ENCODE data around the gene THOC5. TPM values are rescaled to one million over a fixed set of nuclear protein-coding genes. Genes with fewer than 3 reads are reported as not detected.
"Not testable (repeated sequence)": the region's sequence is repeated elsewhere in the genome, so short reads cannot be mapped to it uniquely, and the experiment has no call there.

THOC5 gene
- total RNA-seq, 1 donor from 2014 or later: 175 TPM

- peaks cover 2% of the 10 kb centered on the region for H3K27me3 Mint-ChIP-seq (ENCODE audit: unreplicated experiment)
- H3K27ac Mint-ChIP-seq (ENCODE audit: unreplicated experiment): no peak overlapping the region
- H3K4me1 Mint-ChIP-seq (ENCODE audit: low read depth, unreplicated experiment): peaks cover 2% of the 10 kb centered on the region
- no peaks in the 10 kb centered on the region for H3K9me3 Mint-ChIP-seq (ENCODE audit: unreplicated experiment)
- DNase-seq: no peak
- no peak for TF ChIP-seq CTCF (IDR thresholded peaks at IDR 0.05; ENCODE audit: partially characterized antibody, unreplicated experiment)
- H3K36me3 Mint-ChIP-seq (ENCODE audit: unreplicated experiment): peaks cover 14% of the 10 kb centered on the region
- no peak overlapping the region for H3K4me3 Mint-ChIP-seq (ENCODE audit: unreplicated experiment)
These were observed 6.3 kb upstream of the THOC5 start for GRCh38 chr22:29559853-29560252.

GRCh38 chr22:29559030-29559429, 5.5 kb upstream of the THOC5 start:
- H3K36me3 Mint-ChIP-seq (ENCODE audit: unreplicated experiment): peaks cover 11% of the 10 kb centered on the region
- H3K27ac Mint-ChIP-seq (ENCODE audit: unreplicated experiment): no peak overlapping the region
- TF ChIP-seq CTCF (IDR thresholded peaks at IDR 0.05; ENCODE audit: partially characterized antibody, unreplicated experiment): no peak
- H3K4me3 Mint-ChIP-seq (ENCODE audit: unreplicated experiment): no peak overlapping the region
- no peaks in the 10 kb centered on the region for H3K9me3 Mint-ChIP-seq (ENCODE audit: unreplicated experiment)
- DNase-seq: no peak
- H3K27me3 Mint-ChIP-seq (ENCODE audit: unreplicated experiment): peaks cover 2% of the 10 kb centered on the region
- H3K4me1 Mint-ChIP-seq (ENCODE audit: low read depth, unreplicated experiment): no peaks in the 10 kb centered on the region

- Mint-ChIP-seq H3K27me3 (ENCODE audit: unreplicated experiment) (peaks cover 3% of the 10 kb centered on the region), H3K4me1 (ENCODE audit: low read depth, unreplicated experiment) (peaks cover 2% of the 10 kb centered on the region), H3K4me3 (ENCODE audit: unreplicated experiment) (no peak overlapping the region), H3K36me3 (ENCODE audit: unreplicated experiment) (peaks cover 10% of the 10 kb centered on the region), H3K27ac (ENCODE audit: unreplicated experiment) (peak overlapping the region; percentile 79), H3K9me3 (ENCODE audit: unreplicated experiment) (peaks cover 4% of the 10 kb centered on the region)
- DNase-seq: no peak
- TF ChIP-seq CTCF (IDR thresholded peaks at IDR 0.05; ENCODE audit: partially characterized antibody, unreplicated experiment): no peak
These were observed 1.6 kb upstream of the THOC5 start for GRCh38 chr22:29555065-29555644.

- H3K27ac Mint-ChIP-seq (ENCODE audit: unreplicated experiment): peak overlapping the region; percentile 85
- H3K27me3 Mint-ChIP-seq (ENCODE audit: unreplicated experiment); H3K4me1 Mint-ChIP-seq (ENCODE audit: low read depth, unreplicated experiment); H3K9me3 Mint-ChIP-seq (ENCODE audit: unreplicated experiment): not testable (repeated sequence)
- peak overlapping the region; percentile 95 for H3K4me3 Mint-ChIP-seq (ENCODE audit: unreplicated experiment)
- H3K36me3 Mint-ChIP-seq (ENCODE audit: unreplicated experiment): peaks cover 17% of the 10 kb centered on the region
- peak; percentile 29 for DNase-seq
These were observed 1.2 kb downstream of the THOC5 start for GRCh38 chr22:29552357-29552756.

- Mint-ChIP-seq H3K27me3 (ENCODE audit: unreplicated experiment) (peaks cover 4% of the 10 kb centered on the region), H3K4me3 (ENCODE audit: unreplicated experiment) (no peak overlapping the region), H3K9me3 (ENCODE audit: unreplicated experiment) (peaks cover 4% of the 10 kb centered on the region), H3K27ac (ENCODE audit: unreplicated experiment) (no peak overlapping the region), H3K36me3 (ENCODE audit: unreplicated experiment) (peaks cover 17% of the 10 kb centered on the region), H3K4me1 (ENCODE audit: low read depth, unreplicated experiment) (peaks cover 2% of the 10 kb centered on the region)
- TF ChIP-seq CTCF (IDR thresholded peaks at IDR 0.05; ENCODE audit: partially characterized antibody, unreplicated experiment): no peak
- no peak for DNase-seq
These were observed 3.6 kb downstream of the THOC5 start for GRCh38 chr22:29550005-29550404.

GRCh38 chr22:29545045-29545444, 8.5 kb downstream of the THOC5 start:
- not testable (repeated sequence) for H3K9me3 Mint-ChIP-seq (ENCODE audit: unreplicated experiment); H3K27me3 Mint-ChIP-seq (ENCODE audit: unreplicated experiment); H3K4me3 Mint-ChIP-seq (ENCODE audit: unreplicated experiment); H3K4me1 Mint-ChIP-seq (ENCODE audit: low read depth, unreplicated experiment); H3K27ac Mint-ChIP-seq (ENCODE audit: unreplicated experiment); DNase-seq
- peaks cover 17% of the 10 kb centered on the region for H3K36me3 Mint-ChIP-seq (ENCODE audit: unreplicated experiment)
